Activated CD4-positive, alpha-beta T cell treated with anti-CD3 and anti-CD28 coated beads, Interleukin-2, amount 10 ng/mL, durations not matched to agents 7 days and 5 days (primary cell): Measurements from ENCODE around the gene DRAP1. TPM values are rescaled to one million over a fixed set of nuclear protein-coding genes. Genes with fewer than 3 reads are reported as not detected.
A peak's percentile ranks its signal among the peaks of the same experiment; 100 is the strongest.

Experiments used
- CTCF ChIA-PET: fragments of 350-600 bp; sonication (Branson Sonifier 250); formaldehyde crosslinking; loops from one replicate; lab custom pipeline; 2021; ENCODE audit warnings: antibody characterized with exemption; lab: Charles Lee
- POLR2A ChIA-PET: fragments of 350-600 bp; sonication (Branson Sonifier 250); formaldehyde crosslinking; loops from one replicate; lab custom pipeline; 2021; ENCODE audit warnings: antibody characterized with exemption; lab: Charles Lee
- DNase-seq: peaks from one replicate; pipeline ENCODE4 v3.0.0-alpha.2; 2020
- H3K27ac Mint-ChIP-seq: one replicate; pipeline ENCODE4 v1.8.0; 2021; ENCODE audit warnings: mild to moderate bottlenecking, moderate library complexity, mixed read lengths
- H3K27me3 Mint-ChIP-seq: one replicate; pipeline ENCODE4 v1.8.0; 2021; ENCODE audit warnings: mixed read lengths
- H3K36me3 Mint-ChIP-seq: one replicate; pipeline ENCODE4 v1.8.0; 2021; ENCODE audit warnings: low read depth, mixed read lengths
- H3K4me1 Mint-ChIP-seq: one replicate; pipeline ENCODE4 v1.8.0; 2021; ENCODE audit warnings: mixed read lengths
- H3K4me3 Mint-ChIP-seq: one replicate; pipeline ENCODE4 v1.8.0; 2021; ENCODE audit warnings: mild to moderate bottlenecking, moderate library complexity, mixed read lengths
- H3K9me3 Mint-ChIP-seq: one replicate; pipeline ENCODE4 v1.8.0; 2021; ENCODE audit warnings: mixed read lengths
- total RNA-seq, 2 experiments: library from RNA; stranded (reverse); gene quantifications; one replicate each; pipeline ENCODE4 v1.2.3, GENCODE V29; 2021

Gene DRAP1, protein sequence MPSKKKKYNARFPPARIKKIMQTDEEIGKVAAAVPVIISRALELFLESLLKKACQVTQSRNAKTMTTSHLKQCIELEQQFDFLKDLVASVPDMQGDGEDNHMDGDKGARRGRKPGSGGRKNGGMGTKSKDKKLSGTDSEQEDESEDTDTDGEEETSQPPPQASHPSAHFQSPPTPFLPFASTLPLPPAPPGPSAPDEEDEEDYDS
- total RNA-seq = 100 to 1,000 TPM; 190 to 218 TPM

DNA sequence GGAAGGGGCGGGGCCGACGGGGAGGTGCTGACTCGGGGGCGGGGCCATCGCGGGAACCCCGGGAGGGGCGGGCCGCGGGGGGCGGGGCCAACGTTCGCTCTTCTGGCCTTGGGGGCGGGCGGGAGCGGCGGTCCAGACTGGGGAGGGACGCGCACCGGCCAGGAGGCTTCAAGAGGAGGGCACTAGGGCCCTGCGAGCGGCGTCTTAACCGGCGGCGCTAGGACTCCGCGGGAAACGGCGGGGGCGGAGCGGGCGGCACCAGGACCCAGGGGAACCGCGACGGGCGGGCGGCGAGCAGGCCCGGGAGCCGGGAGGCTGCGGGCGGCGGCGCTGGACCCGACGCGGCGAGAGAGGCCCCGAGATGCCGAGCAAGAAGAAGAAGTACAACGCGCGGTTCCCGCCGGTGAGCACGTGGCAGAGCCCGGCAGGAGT lies at the start of gene DRAP1:
TSS of gene DRAP1 (plus strand) at position 286 of the 432 bp plus-strand sequence. CDS start at position 362, 76 bp downstream.
- peak; percentile 98 for DNase-seq
- CTCF ChIA-PET = interaction anchor here (1.0 to 24.0 kb wide), 4 partner anchors 19 to 69 kb away, joined by 3 to 340 read pairs (median 4); partner anchors contain the start of genes CCDC85B, FIBP and FOSL1
- Mint-ChIP-seq H3K27me3 (no peaks in the 10 kb centered on the region), H3K27ac (peak within 1 kb of the TSS; percentile 90), H3K9me3 (no peaks in the 10 kb centered on the region), H3K4me3 (peak within 1 kb of the TSS; percentile 95), H3K4me1 (peaks cover 53% of the 10 kb centered on the region), H3K36me3 (peaks cover 38% of the 10 kb centered on the region)
- POLR2A ChIA-PET = no interaction called here

DNA sequence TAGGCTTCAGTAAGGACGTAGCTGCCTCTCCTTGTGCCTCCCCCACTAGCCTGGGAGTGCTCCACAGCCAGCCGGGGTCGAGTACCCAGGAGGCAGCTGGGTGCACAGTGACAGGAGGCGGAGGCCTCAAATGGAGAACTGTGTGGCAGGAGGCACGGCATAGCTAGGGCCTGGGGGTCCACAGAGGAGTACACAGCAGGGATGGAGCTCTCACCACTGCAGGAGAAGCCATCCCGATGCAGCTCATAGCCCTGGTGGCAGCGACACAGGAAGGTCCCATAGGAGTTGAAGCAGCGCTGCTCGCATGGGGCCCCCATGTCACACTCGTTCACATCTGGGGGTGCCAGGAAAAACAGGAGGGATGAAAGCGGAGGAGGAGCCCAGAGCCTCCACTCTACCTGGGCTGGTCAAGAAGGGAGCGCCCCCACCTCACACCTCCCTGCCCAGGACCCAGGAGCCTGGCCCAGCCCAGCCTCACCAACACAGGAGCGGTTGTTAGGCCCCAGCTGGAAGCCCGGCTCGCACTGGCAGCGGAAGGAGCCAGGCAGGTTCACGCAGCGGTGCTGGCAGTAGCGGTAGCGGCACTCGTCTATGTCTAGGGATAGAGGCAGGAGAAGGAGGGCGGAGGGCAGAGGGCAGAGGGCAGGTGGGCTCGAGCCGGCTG lies 49.5 kb upstream of the DRAP1 start:
- POLR2A ChIA-PET = interaction anchor here (1.1 kb wide), 1 partner anchor 10 kb away, joined by 3 read pairs; the partner anchor contains the start of gene MUS81
- DNase-seq = no peak

DNA sequence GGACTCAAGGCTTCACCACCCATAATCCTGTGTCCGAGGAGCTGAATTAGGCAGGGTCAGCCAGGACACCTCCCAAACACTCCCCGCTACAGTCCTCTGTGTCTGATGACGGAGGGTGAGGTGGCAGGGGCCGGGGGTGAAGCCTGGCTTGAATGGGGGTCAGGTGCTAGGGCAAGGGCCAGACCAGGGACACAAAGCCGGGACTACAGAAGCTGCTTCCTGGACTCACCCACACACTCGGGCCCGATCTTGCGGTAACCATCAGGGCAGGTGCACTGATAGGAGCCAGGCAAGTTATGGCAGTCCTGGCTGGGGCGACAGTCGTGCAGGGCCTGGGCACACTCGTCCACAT lies 48.9 kb upstream of the DRAP1 start:
- ChIA-PET POLR2A (no interaction called here), CTCF (interaction anchor here (0.6 to 25.8 kb wide), 6 partner anchors 10 to 159 kb away, joined by 3 to 590 read pairs (median 6); partner anchors contain the start of genes CCDC85B, CFL1, CTSW and FIBP)
- Mint-ChIP-seq H3K4me1 (peaks cover 36% of the 10 kb centered on the region), H3K4me3 (no peak overlapping the region), H3K36me3 (peaks cover 11% of the 10 kb centered on the region), H3K27me3 (no peaks in the 10 kb centered on the region), H3K27ac (peak overlapping the region; percentile 38), H3K9me3 (no peaks in the 10 kb centered on the region)
- DNase-seq = no peak

More for the DNA sequence above, 49.5 kb upstream of the DRAP1 start:
- CTCF ChIA-PET = interaction anchor here (0.6 to 25.8 kb wide), 6 partner anchors 9 to 119 kb away, joined by 3 to 590 read pairs (median 6); partner anchors contain the start of genes CCDC85B, CFL1, CTSW and FIBP
- Mint-ChIP-seq H3K36me3 (peaks cover 15% of the 10 kb centered on the region), H3K4me1 (peaks cover 36% of the 10 kb centered on the region), H3K27me3 (no peaks in the 10 kb centered on the region), H3K9me3 (no peaks in the 10 kb centered on the region), H3K4me3 (no peak overlapping the region), H3K27ac (peak overlapping the region; percentile 22)

DNA sequence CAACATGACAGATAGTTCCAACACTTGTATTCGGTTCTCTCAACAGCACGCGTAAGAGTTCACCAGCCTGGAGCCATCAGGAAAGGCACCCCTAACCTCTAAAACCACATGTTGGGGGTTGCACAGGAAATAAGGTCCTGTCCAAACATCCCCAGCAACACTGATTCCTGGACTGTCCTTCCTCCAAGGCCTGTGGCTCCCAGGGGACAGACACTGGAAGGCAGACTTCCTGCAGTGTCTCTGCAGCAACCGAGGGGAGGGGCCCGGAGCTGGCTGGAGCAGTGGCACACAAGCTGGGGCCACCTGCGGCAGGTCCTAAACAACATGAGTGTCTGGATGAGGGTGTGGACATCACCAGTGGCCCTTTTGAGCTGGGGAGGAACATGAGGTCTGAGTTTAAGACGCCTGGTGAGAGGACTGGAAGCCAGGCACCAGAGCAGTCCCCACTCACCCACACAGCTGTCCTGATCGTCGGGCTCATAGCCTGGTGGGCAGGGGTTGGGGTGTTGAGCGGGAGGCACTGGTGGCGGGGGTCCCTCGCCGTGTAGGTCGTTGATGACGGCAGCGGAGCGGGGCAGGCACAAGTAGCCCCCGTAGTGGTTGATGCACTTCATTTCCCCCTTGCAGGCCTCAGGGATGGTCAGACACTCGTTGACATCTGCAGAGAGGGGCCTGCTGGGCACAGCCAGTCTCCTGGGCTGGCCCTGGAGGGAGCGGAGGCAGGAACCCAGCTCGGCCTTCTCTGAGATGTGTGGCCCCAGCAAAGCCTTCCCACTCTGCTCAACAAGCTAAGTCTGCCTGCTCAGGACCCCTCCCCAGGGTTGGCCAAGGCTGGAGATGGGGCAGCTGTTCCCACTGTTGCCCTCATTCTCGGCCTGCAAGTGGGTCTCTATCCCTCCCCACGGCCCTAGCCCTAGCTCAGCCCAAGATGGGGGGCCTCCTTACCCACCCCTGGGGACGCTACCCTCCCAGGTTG lies 48.2 kb upstream of the DRAP1 start:
- ChIA-PET CTCF (interaction anchor here (0.8 to 25.8 kb wide), 9 partner anchors 11 to 198 kb away, joined by 3 to 590 read pairs (median 4); partner anchors contain the start of genes CCDC85B, CFL1, CTSW and FIBP), POLR2A (interaction anchor here (1.1 kb wide), 1 partner anchor 20 kb away, joined by 3 read pairs; the partner anchor contains the start of gene CCDC85B)
- H3K4me1 Mint-ChIP-seq = peaks cover 36% of the 10 kb centered on the region
- no peak for DNase-seq
- peak overlapping the region; percentile 13 for H3K4me3 Mint-ChIP-seq
- H3K27me3 Mint-ChIP-seq = no peaks in the 10 kb centered on the region
- H3K27ac Mint-ChIP-seq = peak overlapping the region; percentile 38
- H3K36me3 Mint-ChIP-seq = peaks cover 8% of the 10 kb centered on the region
- no peaks in the 10 kb centered on the region for H3K9me3 Mint-ChIP-seq

DNA sequence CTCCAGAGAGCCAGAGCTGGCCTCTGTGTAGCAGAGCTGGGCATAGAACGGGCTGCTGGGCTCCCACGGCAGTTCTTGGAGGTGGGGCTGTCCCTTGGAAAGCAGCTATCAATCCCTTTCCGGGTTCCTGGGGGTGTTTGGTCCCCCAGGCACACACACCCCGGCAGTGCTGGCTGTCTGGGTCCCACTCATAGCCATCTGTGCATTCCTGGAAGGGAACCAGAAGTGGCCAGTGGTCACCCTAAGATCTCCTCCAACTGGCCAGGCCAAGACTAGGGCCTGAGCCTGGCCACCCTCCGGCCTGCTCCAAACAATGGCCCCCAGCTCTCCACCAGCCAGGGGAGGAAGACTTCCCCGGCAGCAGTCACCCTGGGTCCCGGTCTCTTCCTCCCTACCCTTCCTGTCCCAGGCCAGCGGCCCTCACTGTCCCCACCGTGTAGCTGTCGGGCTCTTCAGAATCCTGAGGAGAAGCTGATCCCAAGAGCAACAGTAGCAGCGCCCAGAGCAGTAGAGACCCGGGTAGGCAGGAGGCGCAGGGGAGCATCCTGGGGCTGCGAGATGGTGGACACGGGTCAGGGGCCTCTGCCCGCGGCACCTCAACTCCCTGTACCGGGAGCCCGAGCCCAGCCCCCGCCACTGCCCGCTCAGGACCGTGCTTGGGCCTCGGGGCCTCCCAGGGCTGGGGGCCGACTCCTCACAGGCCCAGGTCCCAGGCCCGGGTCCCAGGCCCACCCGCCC lies 47.2 kb upstream of the DRAP1 start:
- H3K27me3 Mint-ChIP-seq = no peaks in the 10 kb centered on the region
- peaks cover 36% of the 10 kb centered on the region for H3K4me1 Mint-ChIP-seq
- H3K9me3 Mint-ChIP-seq = no peaks in the 10 kb centered on the region
- peak overlapping the region; percentile 32 for H3K4me3 Mint-ChIP-seq
- H3K36me3 Mint-ChIP-seq = peaks cover 7% of the 10 kb centered on the region
- peak overlapping the region; percentile 31 for H3K27ac Mint-ChIP-seq
- ChIA-PET CTCF (interaction anchor here (0.8 to 25.8 kb wide), 6 partner anchors 12 to 197 kb away, joined by 3 to 590 read pairs (median 5); partner anchors contain the start of genes CCDC85B, CFL1, CTSW and FIBP), POLR2A (interaction anchor here (1.1 kb wide), 1 partner anchor 19 kb away, joined by 3 read pairs; the partner anchor contains the start of gene CCDC85B)
- DNase-seq = no peak

DNA sequence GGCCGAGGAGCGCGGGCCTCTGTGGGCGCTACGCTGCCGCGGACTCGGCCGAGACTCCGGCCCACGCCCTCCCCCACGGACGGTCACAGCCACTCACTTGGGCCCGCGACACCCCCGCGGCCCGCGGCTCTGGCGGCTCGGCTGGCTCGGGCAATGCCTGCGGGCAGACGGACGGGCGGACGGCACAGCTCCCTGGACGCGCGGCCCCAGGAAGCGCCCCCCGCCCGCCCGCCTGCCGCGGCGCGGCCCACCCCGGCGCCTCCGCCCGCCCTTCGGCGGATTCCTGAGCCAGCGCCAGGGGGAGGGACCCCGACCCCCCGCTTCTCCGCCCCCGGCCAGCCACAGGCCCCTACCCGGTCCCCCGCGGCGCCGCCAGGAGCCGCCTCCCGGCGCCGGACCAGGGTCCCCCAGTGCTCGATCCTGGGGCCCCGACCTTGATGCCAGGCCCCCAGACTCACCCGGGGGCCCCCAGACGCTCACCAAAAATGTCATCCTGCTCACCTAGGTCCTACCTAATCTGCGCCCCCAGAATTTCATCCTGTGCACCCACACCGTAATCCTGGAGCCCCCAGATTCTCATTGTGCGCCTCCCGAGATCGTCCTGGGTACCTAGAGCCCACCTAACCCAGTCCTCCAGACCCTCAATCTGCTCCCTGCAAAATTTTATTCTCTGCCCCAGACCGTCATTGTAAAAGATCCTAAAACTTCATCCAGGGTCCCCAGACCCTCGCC lies 46.5 kb upstream of the DRAP1 start, which contains the start of gene EFEMP2:
TSS of gene EFEMP2 (minus strand) at position 215 of the 732 bp plus-strand sequence. CDS start 446 bp downstream, outside the sequence.
- Mint-ChIP-seq H3K27ac (peak within 1 kb of the TSS; percentile 89), H3K4me3 (peak within 1 kb of the TSS; percentile 81), H3K9me3 (no peaks in the 10 kb centered on the region), H3K27me3 (no peaks in the 10 kb centered on the region), H3K36me3 (no peaks in the 10 kb centered on the region), H3K4me1 (peaks cover 36% of the 10 kb centered on the region)
- CTCF ChIA-PET = interaction anchor here (0.6 to 25.8 kb wide), 3 partner anchors 12 to 364 kb away, joined by 4 to 590 read pairs (median 86); partner anchors contain the start of genes CCDC85B, CFL1, CTSW and FIBP
- POLR2A ChIA-PET = no interaction called here
- DNase-seq = no peak

DNA sequence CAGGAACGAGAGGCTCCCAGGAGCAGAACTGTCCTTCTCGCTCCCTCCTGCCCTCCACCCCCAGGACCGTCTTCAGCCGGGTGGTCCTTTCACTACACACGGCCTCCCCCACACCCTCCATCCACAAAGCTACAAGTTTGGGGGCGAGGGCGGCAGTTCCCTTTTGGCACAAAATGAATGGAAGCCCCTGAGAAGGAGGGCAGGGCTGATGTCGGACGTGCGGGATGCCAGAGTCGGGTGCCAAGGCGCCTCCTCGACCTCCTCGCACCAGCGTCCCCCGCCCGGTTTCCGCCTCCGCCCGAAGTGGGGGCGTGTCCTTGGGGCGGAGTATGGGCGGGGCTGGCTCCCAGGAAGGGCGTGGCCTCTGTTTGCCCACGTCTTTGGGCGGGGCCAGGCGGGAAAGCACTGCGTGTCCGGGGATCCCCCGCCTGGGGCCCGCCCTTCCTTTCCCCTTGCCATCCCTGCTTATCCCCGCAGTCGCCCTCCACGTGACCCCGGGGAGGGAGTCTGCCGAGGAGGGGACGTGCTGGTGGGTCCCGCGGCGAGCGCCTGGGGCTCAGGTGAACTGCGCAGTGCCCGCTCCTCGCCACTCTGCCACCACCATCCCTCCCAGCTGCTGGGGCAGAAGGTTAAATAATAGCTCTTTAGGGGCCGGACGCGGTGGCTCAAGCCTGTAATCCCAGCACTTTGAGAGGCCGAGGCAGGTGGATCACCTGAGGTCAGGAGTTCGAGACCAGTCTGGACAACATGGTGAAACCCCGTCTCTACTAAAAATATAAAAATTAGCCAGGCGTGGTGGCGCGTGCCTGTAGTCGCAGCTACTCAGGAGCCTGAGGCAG lies 45.7 kb upstream of the DRAP1 start:
- DNase-seq = peak; percentile 95
- peak overlapping the region; percentile 89 for H3K27ac Mint-ChIP-seq
- H3K4me1 Mint-ChIP-seq = peaks cover 40% of the 10 kb centered on the region
- H3K4me3 Mint-ChIP-seq = peak overlapping the region; percentile 81
- H3K36me3 Mint-ChIP-seq = no peaks in the 10 kb centered on the region
- ChIA-PET POLR2A (no interaction called here), CTCF (interaction anchor here (0.6 to 25.8 kb wide), 8 partner anchors 8 to 365 kb away, joined by 3 to 590 read pairs (median 4); partner anchors contain the start of genes CCDC85B, CTSW, FIBP and KAT5)
- no peaks in the 10 kb centered on the region for H3K9me3 Mint-ChIP-seq
- H3K27me3 Mint-ChIP-seq = no peaks in the 10 kb centered on the region

DNA sequence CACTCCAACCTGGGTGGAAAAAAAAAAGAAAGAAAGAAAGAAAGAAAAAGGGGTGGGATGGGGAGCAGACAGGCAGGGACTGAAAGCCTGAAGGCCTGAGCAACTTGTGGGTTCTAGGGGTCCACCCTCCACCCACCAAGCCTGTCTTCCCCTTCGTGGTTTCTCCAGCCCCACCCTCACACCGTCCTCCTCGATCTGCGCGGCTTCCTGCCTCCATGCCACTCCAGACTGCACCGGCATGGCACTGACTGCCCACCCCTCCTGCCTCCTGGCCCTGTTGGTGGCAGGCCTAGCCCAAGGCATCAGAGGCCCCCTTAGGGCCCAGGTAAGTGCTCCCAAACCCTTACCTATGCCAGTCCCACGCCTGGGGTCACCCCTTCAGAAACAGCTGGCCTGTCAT lies 39.6 kb upstream of the DRAP1 start, which contains the start of gene CTSW:
TSS of gene CTSW (plus strand) at position 221 of the 400 bp plus-strand sequence. CDS start at position 239, 18 bp downstream.
- Mint-ChIP-seq H3K4me1 (peaks cover 42% of the 10 kb centered on the region), H3K36me3 (peaks cover 11% of the 10 kb centered on the region), H3K27ac (peak within 1 kb of the TSS; percentile 85), H3K27me3 (no peaks in the 10 kb centered on the region), H3K4me3 (peak within 1 kb of the TSS; percentile 54), H3K9me3 (no peaks in the 10 kb centered on the region)
- ChIA-PET POLR2A (interaction anchor here (1.2 kb wide), 1 partner anchor 105 kb away, joined by 3 read pairs; no protein-coding TSS in a partner anchor), CTCF (interaction anchor here (0.6 to 25.8 kb wide), 4 partner anchors 8 to 84 kb away, joined by 3 to 590 read pairs (median 296); partner anchors contain the start of genes CCDC85B, CFL1, CTSW and EFEMP2)
- peak; percentile 33 for DNase-seq

DNA sequence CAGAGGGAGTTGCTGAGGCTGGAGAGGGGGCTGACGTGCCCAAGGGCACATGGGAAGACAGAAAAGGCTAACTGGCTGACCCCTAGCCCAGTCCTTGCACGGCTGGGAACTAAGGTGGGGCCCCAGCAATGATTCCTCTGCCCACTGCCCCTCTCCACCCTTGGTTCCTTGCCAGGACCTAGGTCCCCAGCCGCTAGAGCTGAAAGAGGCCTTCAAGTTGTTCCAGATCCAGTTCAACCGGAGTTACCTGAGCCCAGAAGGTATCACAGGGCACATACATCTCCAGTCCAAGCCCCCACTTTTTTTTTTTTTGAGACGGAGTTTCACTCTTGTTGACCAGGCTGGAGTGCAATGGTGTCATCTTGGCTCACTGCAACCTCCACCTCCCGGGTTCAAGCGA lies 39.2 kb upstream of the DRAP1 start:
- DNase-seq = no peak
- H3K27ac Mint-ChIP-seq = peak overlapping the region; percentile 85
- H3K36me3 Mint-ChIP-seq = peaks cover 14% of the 10 kb centered on the region
- POLR2A ChIA-PET = interaction anchor here (1.2 kb wide), 1 partner anchor 105 kb away, joined by 3 read pairs; no protein-coding TSS in a partner anchor
- peak overlapping the region; percentile 54 for H3K4me3 Mint-ChIP-seq
- H3K4me1 Mint-ChIP-seq = peaks cover 46% of the 10 kb centered on the region
- CTCF ChIA-PET = interaction anchor here (0.6 to 25.8 kb wide), 3 partner anchors 8 to 31 kb away, joined by 3 to 590 read pairs (median 590); partner anchors contain the start of genes CCDC85B, CFL1, CTSW and EFEMP2
- H3K27me3 Mint-ChIP-seq = no peaks in the 10 kb centered on the region
- H3K9me3 Mint-ChIP-seq = no peaks in the 10 kb centered on the region
